K562 (cell line): ENCODE results near the gene KBTBD4. TPM values are rescaled to one million over a fixed set of nuclear protein-coding genes. Genes with fewer than 3 reads are reported as not detected.

Source experiments
- CHD4 ChIP-seq: fragments of 200-600 bp; sonication (generic); IDR thresholded peaks from 3 replicates; pipeline ENCODE4 v1.6.1; 2012; ENCODE audit warnings: low read depth, mild to moderate bottlenecking, mixed read lengths, low read length, inconsistent platforms; ENCODE audit not compliant: insufficient read depth, insufficient replicate concordance, poor library complexity, severe bottlenecking
- ESRRA ChIP-seq: fragments of 450-650 bp; IDR thresholded peaks from 2 replicates; pipeline ENCODE4 v1.6.1; 2014; ENCODE audit warnings: low read depth, mild to moderate bottlenecking, moderate library complexity, borderline replicate concordance
- FOS ChIP-seq: IDR thresholded peaks from 3 replicates; pipeline ENCODE4 v1.6.1; 2011; ENCODE audit not compliant: insufficient read length; ENCODE audit errors: extremely low read depth
- FOXK1 ChIP-seq: sonication (generic); formaldehyde crosslinking; IDR thresholded peaks from 2 replicates; pipeline ENCODE4 v1.8.0; 2022; ENCODE audit warnings: missing genetic modification reagents, mild to moderate bottlenecking, borderline replicate concordance
- GABPA ChIP-seq: fragments of 200-800 bp; sonication (Bioruptor generic); conservative IDR thresholded peaks from 2 replicates; pipeline ENCODE4 v1.6.1; 2016; ENCODE audit warnings: low read depth, missing genetic modification characterization, missing compliant biosample characterization
- HMGN3 ChIP-seq: IDR thresholded peaks from 2 replicates; pipeline ENCODE4 v1.6.1; 2011; ENCODE audit warnings: borderline replicate concordance, low read depth, mild to moderate bottlenecking, mixed read lengths, low read length; ENCODE audit not compliant: insufficient read length; ENCODE audit errors: extremely low read depth
- NR3C1 ChIP-seq: sonication (generic); formaldehyde crosslinking; IDR thresholded peaks from 2 replicates; pipeline ENCODE4 v1.8.1; 2022; ENCODE audit warnings: missing genetic modification reagents
- RBM17 ChIP-seq: fragments of 200-400 bp; formaldehyde crosslinking; IDR thresholded peaks from 2 replicates; pipeline ENCODE4 v1.6.1; 2017; ENCODE audit warnings: low read depth, mild to moderate bottlenecking, low read length, borderline replicate concordance
- RFX5 ChIP-seq: IDR thresholded peaks from 2 replicates; pipeline ENCODE4 v1.6.1; 2011; ENCODE audit warnings: low read depth, mild to moderate bottlenecking, improper control_type of control experiment, low read length
- TFE3 ChIP-seq: fragments of 450-650 bp; formaldehyde crosslinking; IDR thresholded peaks from 2 replicates; pipeline ENCODE4 v1.4.0; 2020; ENCODE audit warnings: mild to moderate bottlenecking, mixed read lengths
- polyA plus RNA-seq, 8 experiments: library from polyadenylated mRNA; depleted of rRNA in 4 of 8; stranded (reverse) in 5 of 8; unstranded in 3 of 8; fragments of >200 nt; fragmentation: Nextera tagmentation in 2 of 8; fragmentation: Illumina TruSeq in 1 of 8; extraction: Ambion mirVana in 2 of 8; extraction: Trizol in 1 of 8; gene quantifications; 2 replicates each; pipeline versions ENCODE4 v1.2.1 to v1.2.3, GENCODE V29; 2011 to 2014; ENCODE audit warnings: inconsistent platforms in 1 of 8, missing spikeins in 1 of 8
- total RNA-seq, 7 experiments: library from RNA; depleted of rRNA in 6 of 7; stranded (reverse); fragments of >200 nt in 6 of 7; fragmentation: Illumina TruSeq in 2 of 7; extraction: Trizol in 2 of 7; gene quantifications; 2 replicates each; pipeline versions ENCODE4 v1.2.1 to v1.2.3, GENCODE V29; 2011 to 2021; ENCODE audit warnings: low replicate concordance in 1 of 7
- TF ChIP-seq, protein P1 (sequence below), 2 experiments: fragments of 450-650 bp in 1 of 2; sonication (generic) in 1 of 2; formaldehyde crosslinking in 1 of 2; IDR thresholded peaks in 1 of 2; conservative IDR thresholded peaks in 1 of 2; 2 replicates each; pipeline versions ENCODE4 v1.6.1 to v1.8.1; 2016 to 2023; ENCODE audit warnings: mild to moderate bottlenecking in 2 of 2, moderate library complexity in 2 of 2, inconsistent platforms in 1 of 2, missing genetic modification reagents in 1 of 2
- TF ChIP-seq, protein P2 (sequence below): fragments of 450-650 bp; formaldehyde crosslinking; IDR thresholded peaks from 2 replicates; pipeline ENCODE4 v1.4.0; 2020; ENCODE audit warnings: mild to moderate bottlenecking, moderate library complexity

The KBTBD4 gene
- total and polyA plus RNA-seq, 9 of the 15 experiments (the other 6 are each of a cell fraction or from before 2014, with no cell fraction given), result 7.0 to 33.9 (median 13.3) TPM

- no peak for TF ChIP-seq FOXK1 (CRISPR knock-in tag)
- no peak for TF ChIP-seq RBM17
- TF ChIP-seq, protein P1, sequence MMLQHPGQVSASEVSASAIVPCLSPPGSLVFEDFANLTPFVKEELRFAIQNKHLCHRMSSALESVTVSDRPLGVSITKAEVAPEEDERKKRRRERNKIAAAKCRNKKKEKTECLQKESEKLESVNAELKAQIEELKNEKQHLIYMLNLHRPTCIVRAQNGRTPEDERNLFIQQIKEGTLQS (IDR thresholded peaks at IDR 0.05), result no peak
- TF ChIP-seq, protein P1 (CRISPR knock-in tag; conservative IDR thresholded peaks at IDR 0.05), result no peak
- TF ChIP-seq, protein P2, sequence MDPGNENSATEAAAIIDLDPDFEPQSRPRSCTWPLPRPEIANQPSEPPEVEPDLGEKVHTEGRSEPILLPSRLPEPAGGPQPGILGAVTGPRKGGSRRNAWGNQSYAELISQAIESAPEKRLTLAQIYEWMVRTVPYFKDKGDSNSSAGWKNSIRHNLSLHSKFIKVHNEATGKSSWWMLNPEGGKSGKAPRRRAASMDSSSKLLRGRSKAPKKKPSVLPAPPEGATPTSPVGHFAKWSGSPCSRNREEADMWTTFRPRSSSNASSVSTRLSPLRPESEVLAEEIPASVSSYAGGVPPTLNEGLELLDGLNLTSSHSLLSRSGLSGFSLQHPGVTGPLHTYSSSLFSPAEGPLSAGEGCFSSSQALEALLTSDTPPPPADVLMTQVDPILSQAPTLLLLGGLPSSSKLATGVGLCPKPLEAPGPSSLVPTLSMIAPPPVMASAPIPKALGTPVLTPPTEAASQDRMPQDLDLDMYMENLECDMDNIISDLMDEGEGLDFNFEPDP (CRISPR knock-in tag), result no peak
- no peak for TF ChIP-seq NR3C1 (CRISPR knock-in tag)
- no peak for TF ChIP-seq ESRRA
- no peak for TF ChIP-seq CHD4
- TF ChIP-seq FOS, result no peak
- no peak for TF ChIP-seq TFE3
- TF ChIP-seq RFX5, result no peak
- TF ChIP-seq HMGN3, result no peak
- no peak for TF ChIP-seq GABPA (tag)
Measured at GRCh38 chr11:47570651-47571356, 8.0 kb downstream of the KBTBD4 start (continued).
